Jurkat, Clone E6-1 (cell line): Measurements from ENCODE around the gene MPP3.
A peak's percentile ranks its signal among the peaks of the same experiment; 100 is the strongest.
"Not testable (repeated sequence)": the region's sequence is repeated elsewhere in the genome, so short reads cannot be mapped to it uniquely, and the experiment has no call there.

Experiments
- DNase-seq: peaks from one replicate; pipeline ENCODE4 v3.0.0-alpha.2; 2011; ENCODE audit warnings: low read depth, low spot score
- H3K4me3 ChIP-seq: 2 replicates; pipeline ENCODE4 v1.5.1; 2011; ENCODE audit warnings: mild to moderate bottlenecking, low read length, control low read depth, moderate library complexity

The MPP3 gene

DNA sequence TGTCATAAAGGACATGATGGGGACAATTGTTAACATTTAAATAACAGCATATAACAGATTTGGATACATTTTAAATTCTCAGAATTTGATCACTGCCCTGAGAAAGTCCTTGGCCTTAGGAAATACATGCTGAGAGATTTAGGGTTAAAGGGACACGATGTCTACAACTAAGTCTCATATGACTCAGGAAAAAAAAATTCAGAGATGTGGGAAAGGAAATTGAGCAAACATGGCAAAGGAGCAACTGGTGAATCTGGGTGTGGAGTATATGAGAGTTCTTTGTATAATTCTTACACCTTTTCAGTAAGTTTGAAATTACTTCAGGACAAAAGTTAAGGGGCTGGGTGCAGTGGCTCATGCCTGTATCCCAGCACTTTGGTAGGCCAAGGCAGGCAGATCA is 18.2 kb downstream of the MPP3 start:
- H3K4me3 ChIP-seq = no peak overlapping the region
- no peak for DNase-seq

GRCh38 chr17:43814026-43814425 is 18.9 kb downstream of the MPP3 start:
- H3K4me3 ChIP-seq = no peak overlapping the region
- DNase-seq = no peak

- no peak overlapping the region for H3K4me3 ChIP-seq
- DNase-seq = no peak
Observed at GRCh38 chr17:43813386-43813785, 19.6 kb downstream of the MPP3 start.

DNA sequence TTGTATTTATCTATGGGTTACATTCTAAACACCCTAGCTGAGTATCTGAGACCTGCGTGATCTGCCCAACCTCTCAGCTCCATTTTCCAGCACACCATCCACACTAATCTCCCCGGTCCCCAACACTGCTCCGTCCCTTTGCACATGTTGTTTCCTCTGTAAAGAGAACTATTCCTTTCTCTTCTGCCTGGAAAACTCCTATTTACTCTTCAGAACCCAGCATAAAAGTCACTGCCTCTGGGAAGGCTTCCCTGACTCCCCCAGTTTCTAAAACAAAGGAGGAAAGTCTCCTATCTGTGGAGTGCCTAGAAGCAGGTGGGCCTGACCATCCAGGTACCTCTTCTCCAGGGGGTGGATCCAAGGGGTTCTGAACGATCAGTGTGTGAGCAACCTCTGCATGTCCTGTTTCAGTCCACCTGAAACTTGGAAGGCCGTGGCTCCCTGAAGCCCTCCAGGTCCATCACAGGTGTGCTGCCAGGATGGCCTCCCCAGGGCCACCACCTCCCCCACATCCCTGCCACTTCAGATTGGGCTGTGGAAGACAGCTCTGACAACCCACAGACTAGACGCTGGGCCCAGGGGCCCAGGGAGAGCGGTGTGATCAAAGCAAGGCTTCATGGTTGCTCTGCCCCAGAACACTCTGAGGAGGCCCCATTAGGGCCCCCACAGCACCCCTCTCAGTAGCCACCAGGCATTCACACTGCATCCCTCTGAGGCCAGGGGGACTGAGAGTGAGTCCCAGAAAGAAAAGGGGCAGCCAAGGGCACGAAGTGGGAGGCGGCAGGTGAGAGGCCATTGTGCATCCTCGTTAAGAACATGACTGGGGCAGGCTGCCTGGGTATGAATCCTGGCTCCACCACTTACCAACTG is 20.3 kb downstream of the MPP3 start:
- no peak for DNase-seq

DNA sequence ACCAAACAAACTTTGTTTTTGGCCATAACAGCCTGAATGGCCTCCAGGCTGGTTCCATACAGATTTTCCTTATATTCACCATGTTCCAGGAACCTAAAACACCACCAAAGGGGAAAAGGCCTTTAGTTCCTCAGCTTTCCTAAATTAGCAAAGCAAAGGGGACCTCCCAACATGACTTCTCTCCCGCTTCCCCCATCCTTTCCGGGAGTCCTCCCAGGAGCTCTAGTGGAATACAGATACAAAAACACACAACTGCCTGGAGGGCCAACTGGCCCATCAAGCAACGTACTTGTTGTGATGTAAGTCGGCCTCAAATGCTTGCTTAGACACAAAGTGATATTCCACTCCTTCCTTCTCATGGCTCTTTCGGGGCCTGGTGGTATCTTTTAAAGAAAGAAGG is 22.1 kb downstream of the MPP3 start:
- no peak overlapping the region for H3K4me3 ChIP-seq
- DNase-seq = no peak

More for the DNA sequence above, 20.3 kb downstream of the MPP3 start:
- no peak overlapping the region for H3K4me3 ChIP-seq

GRCh38 chr17:43810226-43810715 is 22.7 kb downstream of the MPP3 start:
- no peak for DNase-seq
- H3K4me3 ChIP-seq = no peak overlapping the region

DNA sequence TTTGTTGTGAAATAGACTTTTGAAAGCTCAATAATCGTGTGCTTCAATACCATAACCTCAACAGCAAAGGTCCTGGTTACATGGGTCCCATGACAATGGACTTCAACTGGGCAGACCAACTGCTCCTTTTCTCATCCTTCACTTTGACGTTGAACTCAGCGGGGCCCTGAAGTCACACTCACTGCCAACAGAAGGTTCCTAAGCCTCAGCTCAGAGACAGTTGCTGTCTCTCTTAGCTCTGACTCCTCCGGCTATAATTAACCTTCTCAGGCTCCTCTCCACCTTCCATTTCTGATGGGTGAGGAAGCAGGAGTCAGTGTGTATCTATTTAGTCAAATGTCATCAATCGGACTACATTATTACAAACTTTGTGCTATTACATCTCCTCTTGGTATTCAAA is 23.8 kb downstream of the MPP3 start:
- no peak overlapping the region for H3K4me3 ChIP-seq
- no peak for DNase-seq

- no peak for DNase-seq
- H3K4me3 ChIP-seq = no peak overlapping the region
Observed at GRCh38 chr17:43808076-43808475, 24.9 kb downstream of the MPP3 start.

GRCh38 chr17:43805117-43805516 is 27.8 kb downstream of the MPP3 start:
- no peak overlapping the region for H3K4me3 ChIP-seq
- DNase-seq = no peak

- H3K4me3 ChIP-seq = no peak overlapping the region
- DNase-seq = no peak
Observed at GRCh38 chr17:43803758-43804157, 29.2 kb downstream of the MPP3 start.

DNA sequence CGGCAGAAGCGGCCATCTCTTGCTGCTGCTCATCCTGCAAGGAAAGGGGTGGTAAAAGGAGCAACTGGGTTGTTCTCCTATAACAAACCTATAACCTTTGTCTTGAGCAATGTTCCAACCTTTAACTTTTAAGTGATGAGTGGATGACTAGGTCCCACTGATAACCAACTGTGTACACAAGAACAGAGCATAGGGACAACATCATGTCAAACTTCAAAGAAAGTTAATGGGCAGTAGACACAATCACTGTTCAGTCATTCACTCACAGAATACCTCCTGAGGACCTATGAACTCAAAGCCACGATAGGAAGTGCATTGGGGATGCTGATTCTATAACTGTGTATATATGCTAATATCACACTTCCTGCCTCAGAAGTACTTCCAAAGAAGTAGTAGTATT is 31.1 kb downstream of the MPP3 start:
- no peak overlapping the region for H3K4me3 ChIP-seq
- no peak for DNase-seq

DNA sequence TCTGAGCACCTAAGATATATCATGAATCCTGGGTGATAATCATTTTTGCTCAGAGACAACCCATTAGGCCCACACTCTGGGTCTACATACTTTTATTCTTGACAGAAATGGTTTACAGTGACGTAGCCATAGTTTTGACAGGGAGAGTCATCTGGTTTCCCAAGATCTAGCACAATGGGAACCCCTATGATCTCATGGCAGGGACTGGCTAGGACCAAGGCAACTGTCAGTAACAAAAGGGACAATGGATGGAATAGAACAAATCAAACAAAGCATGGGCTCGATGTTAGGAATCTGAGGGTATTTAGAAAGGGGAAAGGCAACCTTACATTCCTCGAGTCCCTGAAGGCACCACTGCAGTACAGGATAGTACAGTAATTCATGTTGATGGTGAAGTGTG is 32.2 kb downstream of the MPP3 start:
- DNase-seq = no peak
- no peak overlapping the region for H3K4me3 ChIP-seq

DNA sequence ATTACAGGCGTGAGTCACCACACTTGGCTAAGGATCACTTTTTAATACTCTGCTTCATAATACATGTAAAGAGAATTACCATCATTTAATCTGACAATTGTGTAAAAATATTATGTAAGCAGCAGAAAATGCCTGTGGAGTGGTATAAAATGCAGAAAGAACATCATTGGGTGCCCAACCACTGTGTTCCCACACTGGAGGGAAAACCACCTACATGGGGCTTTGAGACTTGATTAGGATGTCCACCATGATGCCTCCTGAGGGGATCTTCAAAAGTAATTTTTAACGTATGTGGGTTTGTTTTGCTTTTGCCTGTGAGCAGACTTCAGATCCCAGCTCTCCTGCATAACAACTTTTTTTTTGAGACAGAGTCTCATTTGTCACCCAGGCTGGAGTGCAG is 33.9 kb downstream of the MPP3 start:
- H3K4me3 ChIP-seq = no peak overlapping the region
- no peak for DNase-seq

DNA sequence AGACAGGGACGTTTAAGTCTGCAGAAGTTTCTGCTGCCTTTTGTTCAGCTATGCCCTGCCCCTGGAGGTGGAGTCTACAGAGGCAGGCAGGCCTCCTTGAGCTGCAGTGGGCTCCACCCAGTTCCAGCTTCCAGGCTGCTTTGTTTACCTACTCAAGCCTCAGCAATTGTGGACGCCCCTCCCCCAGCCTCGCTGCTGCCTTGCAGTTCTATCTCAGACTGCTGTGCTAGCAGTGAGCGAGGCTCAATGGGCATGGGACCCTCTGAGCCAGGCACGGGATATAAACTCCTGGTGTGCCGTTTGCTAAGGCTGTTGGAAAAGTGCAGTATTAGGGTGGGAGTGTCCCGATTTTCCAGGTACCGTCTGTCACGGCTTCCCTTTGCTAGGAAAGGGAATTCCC is 34.9 kb downstream of the MPP3 start:
- not testable (repeated sequence) for H3K4me3 ChIP-seq, DNase-seq

DNA sequence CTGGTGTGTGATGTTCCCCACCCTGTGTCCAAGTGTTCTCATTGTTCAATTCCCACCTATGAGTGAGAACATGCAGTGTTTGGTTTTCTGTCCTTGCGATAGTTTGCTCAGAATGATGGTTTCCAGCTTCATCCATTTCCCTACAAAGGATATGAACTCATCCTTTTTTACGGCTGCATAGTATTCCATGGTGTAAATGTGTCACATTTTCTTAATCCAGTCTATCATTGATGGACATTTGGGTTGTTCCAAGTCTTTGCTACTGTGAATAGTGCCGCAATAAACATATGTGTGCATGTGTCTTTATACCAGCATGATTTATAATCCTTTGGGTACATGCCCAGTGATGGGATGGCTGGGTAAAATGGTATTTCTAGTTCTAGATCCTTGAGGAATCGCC is 40.3 kb downstream of the MPP3 start:
- H3K4me3 ChIP-seq, DNase-seq: not testable (repeated sequence)

DNA sequence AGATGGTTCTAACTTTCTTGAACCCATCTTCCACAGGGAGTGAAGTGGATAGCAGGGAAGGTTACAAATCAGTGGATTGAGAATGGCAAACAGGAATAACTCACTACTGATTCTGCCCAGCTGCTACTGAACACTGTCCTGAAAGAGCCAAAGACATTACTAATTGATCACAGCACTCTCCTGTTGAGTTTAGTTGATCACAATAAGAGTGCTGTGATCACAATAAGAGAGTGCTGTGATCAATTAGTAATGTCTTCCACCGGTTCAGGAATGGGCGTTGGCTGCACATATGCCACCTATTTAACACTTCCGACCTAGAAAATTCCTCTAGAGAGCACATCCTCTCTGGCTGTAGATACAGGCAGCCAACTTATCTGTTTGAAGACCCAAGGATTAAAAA is 41.4 kb downstream of the MPP3 start:
- no peak overlapping the region for H3K4me3 ChIP-seq
- DNase-seq = peak; percentile 62

GRCh38 chr17:43790311-43790940 is 42.5 kb downstream of the MPP3 start:
- no peak for DNase-seq

DNA sequence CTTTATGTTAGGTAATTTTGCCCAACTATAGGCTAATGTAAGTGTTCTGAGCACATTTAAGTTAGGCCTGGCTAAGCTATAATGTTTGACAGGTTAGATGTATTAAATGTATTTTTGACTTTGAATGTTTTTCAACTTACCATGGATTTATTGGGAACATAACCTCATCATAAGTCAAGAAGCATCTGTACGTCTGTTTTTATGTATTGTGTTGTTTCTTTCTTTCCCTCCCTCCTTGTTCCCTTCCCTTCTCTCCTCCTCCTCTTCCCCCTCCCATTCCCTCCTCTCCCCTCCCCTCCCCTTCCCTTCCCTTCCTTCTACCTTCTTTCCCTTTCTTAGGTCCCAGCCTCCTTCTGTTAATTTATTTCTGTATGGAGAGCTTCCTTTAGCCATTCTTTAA is 43.5 kb downstream of the MPP3 start:
- no peak overlapping the region for H3K4me3 ChIP-seq
- no peak for DNase-seq

More at GRCh38 chr17:43790311-43790940, 42.5 kb downstream of the MPP3 start:
- no peak overlapping the region for H3K4me3 ChIP-seq

DNA sequence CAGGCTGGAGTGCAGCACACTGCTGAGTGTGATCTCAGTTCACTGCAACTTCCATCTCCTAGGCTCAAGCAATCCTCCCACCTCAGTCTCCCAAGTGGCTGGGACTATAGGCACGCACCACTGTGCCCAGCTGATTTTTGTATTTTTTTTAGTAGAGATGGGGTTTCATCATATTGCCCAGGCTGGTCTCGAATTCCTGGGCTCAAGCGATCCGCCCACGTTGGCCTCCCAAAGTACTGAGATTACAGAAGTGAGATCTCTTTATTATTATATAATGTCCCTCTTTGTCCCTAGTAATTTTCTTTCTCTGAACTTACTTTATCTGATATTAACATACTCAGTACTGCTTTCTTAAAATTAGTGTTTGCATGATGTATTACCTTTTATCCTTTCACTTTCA is 44.4 kb downstream of the MPP3 start:
- no peak for DNase-seq
- H3K4me3 ChIP-seq = no peak overlapping the region

- no peak overlapping the region for H3K4me3 ChIP-seq
- no peak for DNase-seq
Observed at GRCh38 chr17:43787728-43788127, 45.2 kb downstream of the MPP3 start.
